DOHH2 (cell line): Measurements from ENCODE around the gene SCGB1C2.

ENCODE experiments used
- CTCF ChIP-seq: fragments of 200-600 bp; sonication (generic); IDR thresholded peaks from one replicate; pipeline ENCODE4 v1.5.1; 2014; ENCODE audit warnings: antibody characterized with exemption, mild to moderate bottlenecking, low read depth, low read length; ENCODE audit not compliant: poor library complexity, severe bottlenecking
- EZH2phosphoT487 ChIP-seq: fragments of 200-600 bp; sonication (generic); IDR thresholded peaks from 2 replicates; pipeline ENCODE4 v1.6.1; 2017; ENCODE audit warnings: borderline replicate concordance, mild to moderate bottlenecking, antibody characterized with exemption, low read length, moderate library complexity, mixed read lengths

- TF ChIP-seq CTCF = no peak
- TF ChIP-seq EZH2phosphoT487 = no peak
Measured at GRCh38 chr17:165939-166338, 28.6 kb downstream of the SCGB1C2 start.
